Testis (tissue), 2 donors: ENCODE results near the gene CELSR1.

ENCODE experiments used
- CTCF ChIP-seq, 3 experiments: fragments of 450-650 bp in 2 of 3; fragments of 200-600 bp in 1 of 3; sonication (generic) in 1 of 3; IDR thresholded peaks; one replicate each; pipeline ENCODE4 v1.5.1; 2016 to 2019; ENCODE audit warnings: antibody characterized with exemption in 3 of 3, mild to moderate bottlenecking in 2 of 3, moderate library complexity in 1 of 3
- POLR2A ChIP-seq: fragments of 450-650 bp; IDR thresholded peaks from one replicate; pipeline ENCODE4 v1.6.1; 2017; ENCODE audit warnings: antibody characterized with exemption, mild to moderate bottlenecking, moderate library complexity

- no peak for TF ChIP-seq CTCF (IDR thresholded peaks at IDR 0.05)
- no peak for TF ChIP-seq POLR2A
These were observed 44.3 kb upstream of the CELSR1 start for GRCh38 chr22:46581538-46582244.
